Panc1 (cell line): ENCODE data around the gene KRTAP4-16.

ENCODE experiments used
- CTCF ChIP-seq: fragments of 450-650 bp; IDR thresholded peaks from 2 replicates; pipeline ENCODE4 v1.5.1; 2017; ENCODE audit warnings: mild to moderate bottlenecking
- POLR2AphosphoS5 ChIP-seq: IDR thresholded peaks from 2 replicates; pipeline ENCODE4 v1.6.1; 2012; ENCODE audit warnings: mild to moderate bottlenecking, low read depth, low read length, moderate library complexity

GRCh38 chr17:41052566-41052965, 49.4 kb downstream of the KRTAP4-16 start:
- TF ChIP-seq CTCF (no peak), POLR2AphosphoS5 (no peak)
